HEK293T (cell line): ENCODE data around the gene GHR.
"Not testable (repeated sequence)": the region's sequence is repeated elsewhere in the genome, so short reads cannot be mapped to it uniquely, and the experiment has no call there.

Experiments
- CTCF ChIA-PET: fragments of 350-600 bp; formaldehyde crosslinking; extraction: SDS; loops from one replicate; lab custom pipeline; 2021; ENCODE audit warnings: antibody characterized with exemption, inconsistent platforms; lab: Yijun Ruan, JAX
- POLR2A ChIA-PET: fragments of 350-600 bp; formaldehyde crosslinking; extraction: SDS; loops from one replicate; lab custom pipeline; 2020; ENCODE audit warnings: antibody characterized with exemption, inconsistent platforms; lab: Yijun Ruan, JAX
- DNase-seq: peaks from one replicate; pipeline ENCODE4 v3.0.0; 2012; ENCODE audit warnings: mixed read lengths; ENCODE audit errors: extremely low spot score
- ARNT ChIP-seq: fragments of 450-650 bp; IDR thresholded peaks from 2 replicates; pipeline ENCODE4 v1.6.1; 2017; ENCODE audit warnings: mild to moderate bottlenecking
- BHLHE40 ChIP-seq: fragments of 450-650 bp; IDR thresholded peaks from 2 replicates; pipeline ENCODE4 v1.6.1; 2016; ENCODE audit warnings: mild to moderate bottlenecking, moderate library complexity, borderline replicate concordance
- CTBP1 ChIP-seq: fragments of 450-650 bp; IDR thresholded peaks from 2 replicates; pipeline ENCODE4 v1.6.1; 2016; ENCODE audit warnings: borderline replicate concordance
- ELF4 ChIP-seq: fragments of 450-650 bp; IDR thresholded peaks from 2 replicates; pipeline ENCODE4 v1.6.1; 2017; ENCODE audit warnings: antibody characterized with exemption
- FOXA1 ChIP-seq: fragments of 450-650 bp; IDR thresholded peaks from 2 replicates; pipeline ENCODE4 v1.6.1; 2016; ENCODE audit warnings: mild to moderate bottlenecking
- FOXK2 ChIP-seq: fragments of 450-650 bp; IDR thresholded peaks from 2 replicates; pipeline ENCODE4 v1.6.1; 2016; ENCODE audit warnings: mild to moderate bottlenecking
- FOXM1 ChIP-seq: fragments of 450-650 bp; IDR thresholded peaks from 2 replicates; pipeline ENCODE4 v1.6.1; 2017; ENCODE audit warnings: mild to moderate bottlenecking, borderline replicate concordance
- HDGF ChIP-seq: fragments of 450-650 bp; IDR thresholded peaks from 2 replicates; pipeline ENCODE4 v1.6.1; 2017; ENCODE audit warnings: antibody characterized with exemption, borderline replicate concordance
- L3MBTL2 ChIP-seq: fragments of 450-650 bp; conservative IDR thresholded peaks from 2 replicates; pipeline ENCODE4 v1.6.1; 2016; ENCODE audit warnings: mild to moderate bottlenecking
- LEF1 ChIP-seq: fragments of 450-650 bp; IDR thresholded peaks from 2 replicates; pipeline ENCODE4 v1.6.1; 2017; ENCODE audit warnings: mild to moderate bottlenecking, borderline replicate concordance
- NFRKB ChIP-seq: fragments of 450-650 bp; IDR thresholded peaks from 2 replicates; pipeline ENCODE4 v1.6.1; 2016; ENCODE audit warnings: mild to moderate bottlenecking, moderate library complexity
- SP1 ChIP-seq: fragments of 450-650 bp; IDR thresholded peaks from 2 replicates; pipeline ENCODE4 v1.6.1; 2017
- SUZ12 ChIP-seq: fragments of 450-650 bp; IDR thresholded peaks from 2 replicates; pipeline ENCODE4 v1.6.1; 2016; ENCODE audit warnings: mild to moderate bottlenecking
- TARDBP ChIP-seq: fragments of 450-650 bp; IDR thresholded peaks from 2 replicates; pipeline ENCODE4 v1.6.1; 2016
- ZNF384 ChIP-seq: fragments of 450-650 bp; IDR thresholded peaks from 2 replicates; pipeline ENCODE4 v1.6.1; 2016
- TF ChIP-seq, protein P1 (sequence below): fragments of 450-650 bp; IDR thresholded peaks from 2 replicates; pipeline ENCODE4 v1.6.1; 2016

GHR gene

DNA sequence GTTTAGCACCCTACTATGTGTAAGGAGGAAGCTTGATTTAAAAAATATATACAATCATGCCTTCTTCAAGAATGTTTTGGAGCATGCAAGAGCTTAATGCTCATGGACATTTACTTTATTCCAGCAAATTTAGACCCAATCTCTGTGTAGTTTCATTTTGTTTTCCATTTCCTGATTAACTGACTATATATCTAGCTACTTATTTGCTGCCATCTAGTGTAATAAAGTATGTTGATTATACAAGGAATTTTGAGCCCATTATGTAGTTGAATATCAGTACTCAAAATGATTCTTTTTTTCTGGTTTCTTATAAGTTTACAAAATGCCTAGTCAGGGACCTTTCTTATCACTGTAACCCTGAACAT is 233.4 kb downstream of the GHR start:
- ChIA-PET POLR2A (no interaction called here), CTCF (interaction anchor here (0.5 to 1.1 kb wide), 3 partner anchors 26 to 599 kb away, joined by 3 to 4 read pairs (median 3); no protein-coding TSS in a partner anchor)
- no peak for DNase-seq
- TF ChIP-seq BHLHE40: no peak
- TF ChIP-seq ZNF384: no peak
- TF ChIP-seq HDGF: no peak
- no peak for TF ChIP-seq FOXA1
- TF ChIP-seq, protein P1, sequence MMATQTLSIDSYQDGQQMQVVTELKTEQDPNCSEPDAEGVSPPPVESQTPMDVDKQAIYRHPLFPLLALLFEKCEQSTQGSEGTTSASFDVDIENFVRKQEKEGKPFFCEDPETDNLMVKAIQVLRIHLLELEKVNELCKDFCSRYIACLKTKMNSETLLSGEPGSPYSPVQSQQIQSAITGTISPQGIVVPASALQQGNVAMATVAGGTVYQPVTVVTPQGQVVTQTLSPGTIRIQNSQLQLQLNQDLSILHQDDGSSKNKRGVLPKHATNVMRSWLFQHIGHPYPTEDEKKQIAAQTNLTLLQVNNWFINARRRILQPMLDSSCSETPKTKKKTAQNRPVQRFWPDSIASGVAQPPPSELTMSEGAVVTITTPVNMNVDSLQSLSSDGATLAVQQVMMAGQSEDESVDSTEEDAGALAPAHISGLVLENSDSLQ: no peak
- no peak for TF ChIP-seq SP1
- no peak for TF ChIP-seq FOXK2
- TF ChIP-seq LEF1: no peak
- no peak for TF ChIP-seq ELF4
- no peak for TF ChIP-seq FOXM1

GRCh38 chr5:42659869-42660268 is 236.6 kb downstream of the GHR start:
- DNase-seq, CTCF ChIA-PET, POLR2A ChIA-PET: not testable (repeated sequence)

DNA sequence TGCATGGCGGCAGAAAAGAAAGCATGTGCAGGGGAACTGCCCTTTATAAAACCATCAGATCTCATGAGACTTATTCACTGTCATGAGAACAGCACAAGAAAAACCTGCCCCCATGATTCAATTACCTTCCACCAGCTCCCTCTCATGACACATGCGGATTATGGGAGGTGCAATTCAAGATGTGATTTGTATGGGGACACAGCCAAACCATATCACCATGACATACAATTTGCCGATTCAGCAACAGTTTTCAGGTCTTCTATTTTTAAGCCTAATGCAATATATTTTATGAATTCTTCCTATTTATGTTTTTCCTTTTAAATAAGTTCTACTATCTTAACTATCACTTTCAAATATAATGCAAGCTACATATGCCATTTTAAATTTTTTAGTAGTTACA is 242.6 kb downstream of the GHR start:
- TF ChIP-seq ELF4: no peak
- TF ChIP-seq TARDBP: no peak
- DNase-seq: no peak
- ChIA-PET CTCF (no interaction called here), POLR2A (no interaction called here)

DNA sequence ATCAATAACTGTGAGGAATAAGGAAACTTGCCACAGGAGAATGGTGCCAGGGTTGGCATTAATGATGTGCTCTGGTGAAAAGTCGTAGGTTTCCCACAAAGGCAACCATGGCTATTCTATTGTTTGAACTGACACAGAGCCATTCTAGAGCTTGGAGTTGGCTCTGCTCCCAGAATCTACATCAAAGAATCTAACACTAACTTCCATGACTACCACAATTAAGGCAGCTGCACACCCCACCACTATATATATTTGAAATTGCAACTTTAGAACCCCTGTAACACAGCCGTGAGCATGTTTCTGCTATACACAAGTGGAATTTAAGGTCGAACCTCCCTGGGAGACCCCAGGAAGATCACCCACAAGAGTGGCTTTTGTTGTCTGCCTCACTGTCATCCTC is 243.6 kb downstream of the GHR start:
- CTCF ChIA-PET: no interaction called here
- POLR2A ChIA-PET: no interaction called here
- DNase-seq: no peak
- no peak for TF ChIP-seq ELF4
- no peak for TF ChIP-seq FOXK2
- TF ChIP-seq CTBP1: no peak
- TF ChIP-seq NFRKB: no peak
- TF ChIP-seq SP1: no peak
- TF ChIP-seq BHLHE40: no peak
- no peak for TF ChIP-seq TARDBP
- TF ChIP-seq FOXM1: no peak
- no peak for TF ChIP-seq L3MBTL2
- TF ChIP-seq ZNF384: no peak
- no peak for TF ChIP-seq HDGF
- no peak for TF ChIP-seq FOXA1
- TF ChIP-seq, protein P1: no peak
- TF ChIP-seq LEF1: no peak
- TF ChIP-seq SUZ12: no peak
- no peak for TF ChIP-seq ARNT

GRCh38 chr5:42668254-42668653 is 245.0 kb downstream of the GHR start:
- POLR2A ChIA-PET: no interaction called here
- CTCF ChIA-PET: interaction anchor here (0.7 kb wide), 1 partner anchor 743 kb away, joined by 3 read pairs; no protein-coding TSS in a partner anchor
- TF ChIP-seq NFRKB: no peak
- TF ChIP-seq FOXM1: no peak
- TF ChIP-seq BHLHE40: no peak
- no peak for TF ChIP-seq ZNF384
- no peak for TF ChIP-seq FOXA1
- no peak for TF ChIP-seq FOXK2
- TF ChIP-seq, protein P1: no peak
- TF ChIP-seq ELF4: no peak
- no peak for TF ChIP-seq L3MBTL2
- TF ChIP-seq SP1: no peak
- no peak for TF ChIP-seq ARNT
- no peak for TF ChIP-seq TARDBP
- TF ChIP-seq LEF1: no peak
- no peak for TF ChIP-seq SUZ12
- TF ChIP-seq CTBP1: no peak
- no peak for TF ChIP-seq HDGF
- DNase-seq: no peak

DNA sequence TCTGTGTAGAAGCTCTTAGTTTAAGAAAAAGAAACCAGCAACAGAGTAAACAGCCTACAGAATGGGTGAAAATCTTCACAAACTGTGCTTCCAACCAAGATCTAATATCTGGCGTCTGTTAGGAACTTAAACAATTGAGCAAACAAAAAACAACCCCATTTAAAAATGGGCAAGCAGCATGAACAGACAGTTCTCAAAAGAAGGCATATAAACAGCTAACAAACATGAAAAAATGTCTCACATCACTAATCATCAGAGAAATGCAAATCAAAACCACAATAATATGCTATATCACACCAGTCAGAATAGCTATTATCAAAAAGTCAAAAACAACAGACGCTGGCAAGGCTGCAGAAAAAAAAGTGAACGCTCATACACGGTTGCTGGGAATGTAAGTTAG is 249.7 kb downstream of the GHR start:
- DNase-seq: no peak
- TF ChIP-seq FOXM1: no peak
- TF ChIP-seq FOXK2: no peak
- no peak for TF ChIP-seq SUZ12
- TF ChIP-seq FOXA1: no peak
- TF ChIP-seq ELF4: no peak
- TF ChIP-seq HDGF: no peak
- no peak for TF ChIP-seq L3MBTL2
- no peak for TF ChIP-seq ARNT
- no peak for TF ChIP-seq BHLHE40
- TF ChIP-seq NFRKB: no peak
- ChIA-PET POLR2A (no interaction called here), CTCF (no interaction called here)

DNA sequence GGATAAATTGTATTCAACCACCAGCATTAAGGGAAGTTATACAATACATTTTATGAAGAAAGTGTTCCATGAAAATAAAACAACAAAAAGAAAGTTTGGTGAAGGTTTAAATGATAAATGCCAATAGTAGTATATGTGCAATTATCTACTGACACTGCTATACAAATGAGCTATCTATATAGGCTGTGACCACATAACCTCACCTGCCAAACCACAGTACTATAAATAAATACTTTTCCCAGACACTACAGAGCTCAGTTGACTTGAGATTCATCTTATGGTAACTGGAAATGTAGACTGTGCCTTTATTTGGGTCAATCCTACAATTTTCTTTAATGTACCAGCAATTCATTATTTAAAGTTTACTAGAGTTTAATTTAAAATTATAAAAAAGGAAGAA is 252.4 kb downstream of the GHR start:
- no peak for DNase-seq
- ChIA-PET POLR2A (no interaction called here), CTCF (no interaction called here)
- TF ChIP-seq ELF4 (no peak), BHLHE40 (no peak), SP1 (no peak), SUZ12 (no peak), FOXM1 (no peak), CTBP1 (no peak), FOXK2 (no peak)
